ENCODE measurements around the gene ZNF619. TPM values are rescaled to one million over a fixed set of nuclear protein-coding genes. Genes with fewer than 3 reads are reported as not detected.
A peak's percentile ranks its signal among the peaks of the same experiment; 100 is the strongest.

The ZNF619 gene
- total and polyA plus RNA-seq, 9 of the 15 experiments (the other 6 are each of a cell fraction or from before 2014, with no cell fraction given) = 1.3 to 9.1 (median 6.3) TPM

GRCh38 chr3:40524222-40524567 is 47.3 kb downstream of the ZNF619 start (continued):
- TF ChIP-seq ID3 (CRISPR knock-in tag; IDR thresholded peaks at IDR 0.05) (no peak), ID3 (tag; IDR thresholded peaks at IDR 0.05) (no peak), TEAD4 (IDR thresholded peaks at IDR 0.05; ENCODE audit: low read length) (no peak), TEAD4 (CRISPR knock-in tag; IDR thresholded peaks at IDR 0.05; ENCODE audit: borderline replicate concordance) (no peak), CHD2 (IDR thresholded peaks at IDR 0.05; ENCODE audit: low read depth, low read length) (no peak), SAFB (IDR thresholded peaks at IDR 0.05; ENCODE audit: borderline replicate concordance, low read depth, low read length) (no peak), POLR2A (conservative IDR thresholded peaks at IDR 0.05) (no peak), HCFC1 (IDR thresholded peaks at IDR 0.05; ENCODE audit: low read depth, low read length) (no peak), ATF7 (IDR thresholded peaks at IDR 0.05) (no peak), CBX1 (IDR thresholded peaks at IDR 0.05; ENCODE audit: low read depth) (no peak), MTA2 (IDR thresholded peaks at IDR 0.05; ENCODE audit: low read depth) (no peak)

- Histone ChIP-seq H2AFZ (ENCODE audit: low read depth, low read length) (peak within 1 kb of the TSS; percentile 92), H3K4me3 (peak within 1 kb of the TSS; percentile 87), H4K20me1 (replicated peaks; ENCODE audit: control insufficient read depth, insufficient read depth, low read length) (no peaks in the 10 kb centered on the region), H3K27ac (ENCODE audit: extremely low read depth, low read depth, low read length) (peak within 1 kb of the TSS; percentile 88), H3K27me3 (ENCODE audit: control insufficient read depth in 2 of 2, insufficient read depth in 2 of 2, low read length in 2 of 2) (no peaks in the 10 kb centered on the region), H3K9ac (ENCODE audit: insufficient read depth in 1 of 2, low read depth in 2 of 2, low read length in 2 of 2) (peak within 1 kb of the TSS; percentile 92 to 99), H3K9me1 (ENCODE audit: control insufficient read depth, insufficient read depth, low read length) (no peaks in the 10 kb centered on the region), H3K4me1 (replicated peaks in 1 of 2; ENCODE audit: control insufficient read depth in 2 of 2, insufficient read depth in 2 of 2, low read length in 2 of 2) (peaks cover 9 to 12% of the 10 kb centered on the region in 2 experiments; a peak in 4 of 5 replicates), H3K79me2 (ENCODE audit: control insufficient read depth, insufficient read depth, low read length) (peaks cover 25% of the 10 kb centered on the region), H3K36me3 (ENCODE audit: control insufficient read depth, insufficient read depth, low read length) (peaks cover 32% of the 10 kb centered on the region), H3K9me3 (replicated peaks; ENCODE audit: control insufficient read depth, insufficient read depth, low read depth, low read length) (no peaks in the 10 kb centered on the region), H3K4me2 (ENCODE audit: insufficient read depth, low read length) (peak within 1 kb of the TSS; percentile 90)
- no TSS peak for BruUV-seq (replicated peaks)
- POLR2A ChIA-PET = interaction anchor here (0.6 to 2.5 kb wide), 20 partner anchors 12 to 1118 kb away, joined by 3 to 11 read pairs (median 3); partner anchors contain the start of genes RPL14, ZNF619 and ZNF620
- peak; percentile 99 for ATAC-seq
- CTCF ChIA-PET (ENCODE audit: low intra/inter-chr PET ratio) = interaction anchor here (0.6 to 1.3 kb wide), 2 partner anchors 197 to 1514 kb away, joined by 3 to 6 read pairs; no protein-coding TSS in a partner anchor
- 2% methylated on average over 53 of the region's 59 CpGs for WGBS (ENCODE audit: insufficient coverage, low coverage, missing lambda C conversion rate)
- in situ Hi-C loops (cut with MboI) (no loop called here), intact Hi-C loops (cut with micrococcal nuclease) (loop anchor here (2.0 kb wide), 1 partner anchor 72 kb away; no protein-coding TSS in a partner anchor)
- peak; percentile 51 for FAIRE-seq
- DNase-seq (ENCODE audit: extremely low read depth in 1 of 4, low spot score in 3 of 4) = peak; percentile 95 to 98 (median 98)
- TF ChIP-seq ELK1 (CRISPR knock-in tag; IDR thresholded peaks at IDR 0.05) (no peak), CEBPZ (IDR thresholded peaks at IDR 0.05; ENCODE audit: borderline replicate concordance, low read depth, low read length) (no peak), ELF2 (CRISPR knock-in tag; IDR thresholded peaks at IDR 0.05) (peak; percentile 95)
Measured at GRCh38 chr3:40524568-40525285, 47.8 kb downstream of the ZNF619 start, which contains the start of gene ZNF621. Gene ZNF621 (plus strand): TSS chr3:40524960. CDS start chr3:40525841, 881 bp downstream.

All from K562 (cell line).